ENCODE results near the gene PGGHG. TPM values are rescaled to one million over a fixed set of nuclear protein-coding genes. Genes with fewer than 3 reads are reported as not detected.

Gene PGGHG
- 3.9 and 14.1 TPM in 2 replicates for total RNA-seq

GRCh38 chr11:288478-289397 is at the start of gene PGGHG:
PGGHG (plus strand) TSS chr11:289126; CDS start chr11:289817, 691 bp downstream.

GRCh38 chr11:278001-278951 is 10.7 kb upstream of the PGGHG start, which contains the start of gene NLRP6:
NLRP6 (plus strand) TSS chr11:278407; CDS start chr11:278570, 163 bp downstream.

GRCh38 chr11:299081-299891 is 10.4 kb downstream of the PGGHG start, which contains the start of gene IFITM5:
IFITM5 (minus strand) TSS chr11:299526; CDS start chr11:299490, 36 bp downstream.

GRCh38 chr11:307766-308708 is 19.1 kb downstream of the PGGHG start, which contains the start of gene IFITM2:
IFITM2 (plus strand) TSS chr11:307816; CDS start chr11:308193, 377 bp downstream.

GRCh38 chr11:313787-314553 is 25.0 kb downstream of the PGGHG start, which contains the start of gene IFITM1:
IFITM1 (plus strand) TSS chr11:314040; CDS start chr11:314171, 131 bp downstream.

Small RNA genes lying within 50 kb of the gene (small RNA-seq; reads per million reads assigned to genes)
- not detected for gene AC136475.6

Other genes starting within 250 kb of the PGGHG start
- gene SCGB1C1, start 96.0 kb upstream of the PGGHG start, total RNA-seq: not detected in 2 replicates
- gene BET1L, start 81.7 kb upstream of the PGGHG start, total RNA-seq: 36.1 and 40.4 TPM in 2 replicates
- 162 and 298 TPM in 2 replicates for gene RIC8A, start 81.4 kb upstream of the PGGHG start, total RNA-seq
- 12.6 and 13.3 TPM in 2 replicates for gene SIRT3, start 52.8 kb upstream of the PGGHG start, total RNA-seq
- gene PSMD13, start 52.1 kb upstream of the PGGHG start, total RNA-seq: 85.2 and 141 TPM in 2 replicates
- not detected in 2 replicates for gene NLRP6, start 10.7 kb upstream of the PGGHG start, total RNA-seq
- gene IFITM5, start 10.4 kb downstream of the PGGHG start, total RNA-seq: not detected in 2 replicates
- 1.6 and 22.8 TPM in 2 replicates for gene IFITM2, start 18.7 kb downstream of the PGGHG start, total RNA-seq
- 2.4 TPM in 1 of 2 replicates, not detected in the other for gene IFITM1, start 24.9 kb downstream of the PGGHG start, total RNA-seq
- gene IFITM3, start 31.7 kb downstream of the PGGHG start, total RNA-seq: 23.4 and 25.1 TPM in 2 replicates
- gene B4GALNT4, start 80.4 kb downstream of the PGGHG start, total RNA-seq: 0.22 and 4.3 TPM in 2 replicates
- 417 and 687 TPM in 2 replicates for gene PKP3, start 105.1 kb downstream of the PGGHG start, total RNA-seq
- gene SIGIRR, start 125.9 kb downstream of the PGGHG start, total RNA-seq: 1.5 and 3.1 TPM in 2 replicates
- 9.0 and 57.4 TPM in 2 replicates for gene ANO9, start 152.9 kb downstream of the PGGHG start, total RNA-seq
- gene PTDSS2, start 161.2 kb downstream of the PGGHG start, total RNA-seq: 24.3 and 36.5 TPM in 2 replicates
- 283 and 353 TPM in 2 replicates for gene RNH1, start 218.1 kb downstream of the PGGHG start, total RNA-seq
- 22.0 and 36.9 TPM in 2 replicates for gene HRAS, start 246.4 kb downstream of the PGGHG start, total RNA-seq
- gene LRRC56, start 248.4 kb downstream of the PGGHG start, total RNA-seq: 0.22 and 1.6 TPM in 2 replicates